AG09309 (cell line): ENCODE data around the gene CADPS2.

ENCODE experiments used
- DNase-seq: peaks from one replicate; pipeline ENCODE4 v3.0.0-alpha.2; 2010; ENCODE audit warnings: low read depth
- H3K4me3 ChIP-seq: 2 replicates; pipeline ENCODE4 v1.5.1; 2011; ENCODE audit warnings: mild to moderate bottlenecking, low read depth, low read length, moderate library complexity; ENCODE audit not compliant: control insufficient read depth
- TF ChIP-seq, protein P1 (sequence below): IDR thresholded peaks from 2 replicates; pipeline ENCODE4 v1.5.1; 2011; ENCODE audit warnings: mild to moderate bottlenecking, low read depth, low read length, inconsistent platforms; ENCODE audit not compliant: insufficient read depth, control insufficient read depth; ENCODE audit errors: missing control alignments

The CADPS2 gene

DNA sequence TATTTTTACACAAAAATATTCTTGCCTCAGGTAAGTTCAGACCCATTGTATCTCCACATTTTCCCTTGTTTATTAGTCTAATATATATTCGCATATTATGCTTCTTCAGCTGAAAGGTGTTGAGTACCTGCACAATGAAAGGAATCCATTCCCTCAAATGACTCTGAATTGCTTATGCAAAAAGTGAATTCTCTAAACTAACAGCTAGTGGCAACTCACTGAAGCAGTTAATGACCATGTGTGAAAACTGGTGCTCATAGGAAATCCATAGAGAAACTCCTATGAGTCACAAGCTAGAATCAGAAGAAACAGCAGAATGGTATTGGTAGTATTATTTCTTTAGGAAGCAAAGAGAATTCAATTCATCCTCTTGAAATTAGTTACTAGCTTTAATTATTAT is 150.1 kb downstream of the CADPS2 start:
- no peak overlapping the region for H3K4me3 ChIP-seq
- TF ChIP-seq, protein P1, sequence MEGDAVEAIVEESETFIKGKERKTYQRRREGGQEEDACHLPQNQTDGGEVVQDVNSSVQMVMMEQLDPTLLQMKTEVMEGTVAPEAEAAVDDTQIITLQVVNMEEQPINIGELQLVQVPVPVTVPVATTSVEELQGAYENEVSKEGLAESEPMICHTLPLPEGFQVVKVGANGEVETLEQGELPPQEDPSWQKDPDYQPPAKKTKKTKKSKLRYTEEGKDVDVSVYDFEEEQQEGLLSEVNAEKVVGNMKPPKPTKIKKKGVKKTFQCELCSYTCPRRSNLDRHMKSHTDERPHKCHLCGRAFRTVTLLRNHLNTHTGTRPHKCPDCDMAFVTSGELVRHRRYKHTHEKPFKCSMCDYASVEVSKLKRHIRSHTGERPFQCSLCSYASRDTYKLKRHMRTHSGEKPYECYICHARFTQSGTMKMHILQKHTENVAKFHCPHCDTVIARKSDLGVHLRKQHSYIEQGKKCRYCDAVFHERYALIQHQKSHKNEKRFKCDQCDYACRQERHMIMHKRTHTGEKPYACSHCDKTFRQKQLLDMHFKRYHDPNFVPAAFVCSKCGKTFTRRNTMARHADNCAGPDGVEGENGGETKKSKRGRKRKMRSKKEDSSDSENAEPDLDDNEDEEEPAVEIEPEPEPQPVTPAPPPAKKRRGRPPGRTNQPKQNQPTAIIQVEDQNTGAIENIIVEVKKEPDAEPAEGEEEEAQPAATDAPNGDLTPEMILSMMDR = no peak
- DNase-seq = no peak

- no peak for DNase-seq
- H3K4me3 ChIP-seq = no peak overlapping the region
Observed at GRCh38 chr7:122727759-122728158, 158.5 kb downstream of the CADPS2 start.

GRCh38 chr7:122727354-122727753 is 158.9 kb downstream of the CADPS2 start:
- TF ChIP-seq, protein P1 = no peak
- DNase-seq = no peak
- H3K4me3 ChIP-seq = no peak overlapping the region

More at GRCh38 chr7:122727759-122728158, 158.5 kb downstream of the CADPS2 start:
- TF ChIP-seq, protein P1 = no peak

- no peak for DNase-seq
- H3K4me3 ChIP-seq = no peak overlapping the region
- TF ChIP-seq, protein P1 = no peak
Observed at GRCh38 chr7:122726881-122727280, 159.4 kb downstream of the CADPS2 start.

- DNase-seq = no peak
- TF ChIP-seq, protein P1 = no peak
Observed at GRCh38 chr7:122724366-122724765, 161.9 kb downstream of the CADPS2 start.

DNA sequence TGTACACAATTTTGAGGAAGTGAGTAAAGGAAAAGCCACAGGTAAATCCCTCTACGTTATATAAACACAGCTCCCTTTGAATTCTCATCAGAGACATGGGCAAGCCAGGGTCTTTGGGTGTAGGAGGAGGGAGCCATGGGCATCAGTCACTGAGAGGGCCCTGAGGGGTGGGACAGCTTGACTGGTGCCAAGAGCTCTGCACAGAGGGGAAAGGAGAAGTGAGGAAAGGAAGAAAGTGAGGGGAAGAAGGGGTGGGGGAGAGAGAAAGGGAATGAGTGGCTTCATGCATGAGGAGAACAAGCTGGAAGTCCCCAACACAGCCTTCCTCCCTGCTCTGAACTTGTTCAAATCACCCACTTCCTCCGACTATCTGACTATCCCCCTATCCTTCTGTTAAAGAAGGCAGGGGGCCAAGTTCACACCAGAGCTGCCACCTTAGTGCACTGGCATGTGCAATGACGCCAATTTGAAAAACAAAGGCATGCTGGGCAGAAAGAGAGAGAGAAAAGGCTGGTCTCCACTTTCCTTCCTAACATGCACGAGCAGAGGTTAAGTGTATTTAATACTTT is 167.2 kb downstream of the CADPS2 start:
- no peak overlapping the region for H3K4me3 ChIP-seq
- DNase-seq = no peak
- TF ChIP-seq, protein P1 = no peak

More at GRCh38 chr7:122724366-122724765, 161.9 kb downstream of the CADPS2 start:
- no peak overlapping the region for H3K4me3 ChIP-seq
